Gastrocnemius medialis (tissue), 4 donors: ENCODE measurements around the gene ACOXL. TPM values are rescaled to one million over a fixed set of nuclear protein-coding genes. Genes with fewer than 3 reads are reported as not detected.

Experiments
- ATAC-seq, 2 donors: fragments of 150-250 bp; one replicate each; pipeline ENCODE4 v1.9.1; 2016
- DNase-seq, 2 donors: peaks; one replicate each; pipeline ENCODE4 v3.0.0-alpha.2; 2019
- H3K27ac ChIP-seq, 4 donors: fragments of 200-600 bp; sonication (generic); 1 replicate in 1 of 4; 2 replicates in 3 of 4; pipeline ENCODE4 v1.5.1; 2016 to 2018; ENCODE audit warnings: mild to moderate bottlenecking in 2 of 4, moderate library complexity in 1 of 4
- H3K27me3 ChIP-seq, 3 donors: fragments of 200-600 bp; sonication (generic) in 2 of 3; 1 replicate in 1 of 3; 2 replicates in 2 of 3; pipeline versions ENCODE4 v1.5.1 to v1.6.0; 2016 to 2019; ENCODE audit warnings: mild to moderate bottlenecking in 1 of 3, moderate library complexity in 1 of 3
- H3K36me3 ChIP-seq, 2 donors: fragments of 200-600 bp; sonication (generic) in 1 of 2; one replicate each; pipeline ENCODE4 v1.5.1; 2017 to 2018
- H3K4me1 ChIP-seq, 2 donors: fragments of 200-600 bp; sonication (generic) in 1 of 2; one replicate each; pipeline ENCODE4 v1.5.1; 2016 to 2017; ENCODE audit warnings: mild to moderate bottlenecking in 2 of 2
- H3K4me3 ChIP-seq, 4 donors: fragments of 200-600 bp; sonication (generic) in 3 of 4; 1 replicate in 1 of 4; 2 replicates in 3 of 4; pipeline ENCODE4 v1.5.1; 2016 to 2019; ENCODE audit warnings: mild to moderate bottlenecking in 2 of 4
- H3K9me3 ChIP-seq, 3 donors: fragments of 200-600 bp; sonication (generic) in 2 of 3; 1 replicate in 1 of 3; 2 replicates in 2 of 3; pipeline ENCODE4 v1.5.1; 2016 to 2019
- CTCF ChIP-seq, 5 experiments: fragments of 450-650 bp in 3 of 5; fragments of 200-600 bp in 2 of 5; sonication (generic) in 2 of 5; IDR thresholded peaks in 4 of 5; conservative IDR thresholded peaks in 1 of 5; 1 replicate in 4 of 5; 2 replicates in 1 of 5; pipeline ENCODE4 v1.5.1; 2016 to 2019; ENCODE audit warnings: antibody characterized with exemption in 5 of 5, mild to moderate bottlenecking in 3 of 5, moderate library complexity in 3 of 5
- POLR2A ChIP-seq, 2 donors: fragments of 450-650 bp; IDR thresholded peaks; one replicate each; pipeline ENCODE4 v1.6.1; 2017; ENCODE audit warnings: antibody characterized with exemption in 2 of 2, mild to moderate bottlenecking in 2 of 2, moderate library complexity in 2 of 2
- in situ Hi-C, 4 donors: fragments of 200-750 bp; cut with MboI; loops; one replicate each; pipeline versions ENCODE4 v1.15.0 to v1.8.0; 2017; ENCODE audit warnings: low sequenced_read_pairs in 4 of 4
- intact Hi-C: fragments of 100-400 bp; cut with DNase I; formaldehyde crosslinking; loops from one replicate; pipeline ENCODE4 v1.15.1; 2023; ENCODE audit warnings: low total_unique reads
- total RNA-seq, 4 donors: library from RNA; depleted of rRNA; stranded (reverse); fragments of >200 nt; gene quantifications; one replicate each; pipeline versions ENCODE4 v1.1.0 to v1.2.3, GENCODE V29; 2016

The ACOXL gene
- total RNA-seq, 4 donors from 2014 or later: not detected

- DNase-seq: no peak
- Histone ChIP-seq H3K27ac (no peak overlapping the region), H3K4me3 (no peak overlapping the region), H3K4me1 (no peaks in the 10 kb centered on the region), H3K36me3 (no peaks in the 10 kb centered on the region), H3K27me3 (no peaks in the 10 kb centered on the region), H3K9me3 (no peaks in the 10 kb centered on the region)
- intact Hi-C loops (no loop called here), in situ Hi-C loops (no loop called here)
- no peak for TF ChIP-seq CTCF (IDR thresholded peaks at IDR 0.05 in 4 of 5, conservative IDR thresholded peaks at IDR 0.05 in 1 of 5)
- TF ChIP-seq POLR2A (IDR thresholded peaks at IDR 0.05): no peak
- no peak for ATAC-seq
Observed at GRCh38 chr2:110871637-110872036, 139.3 kb downstream of the ACOXL start.

- H3K9me3 ChIP-seq: no peaks in the 10 kb centered on the region
Observed at GRCh38 chr2:110872521-110872920, 140.1 kb downstream of the ACOXL start.

DNA sequence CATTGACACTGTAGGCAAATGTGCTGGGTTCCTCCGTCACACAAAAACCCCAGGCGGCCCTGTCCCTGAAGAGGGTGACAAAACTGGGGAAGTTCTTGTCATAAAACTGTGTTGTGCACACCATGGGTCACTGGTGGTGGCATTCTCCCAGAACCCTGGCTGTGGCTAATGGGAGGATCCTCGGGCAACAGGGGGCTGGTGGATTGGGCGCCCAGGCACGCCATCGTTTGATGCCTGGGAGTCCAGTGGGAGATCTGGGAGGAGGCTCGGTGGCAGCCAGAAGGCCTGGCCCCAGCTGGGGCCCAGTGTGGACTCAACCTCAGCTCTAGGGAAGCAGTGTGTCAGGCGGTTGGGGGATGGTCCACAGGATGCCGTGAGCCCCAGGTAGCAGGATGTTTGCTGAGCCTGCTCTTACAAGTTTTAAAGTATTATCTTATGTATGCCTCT is 140.7 kb downstream of the ACOXL start:
- in situ Hi-C loops: no loop called here
- H3K36me3 ChIP-seq: no peaks in the 10 kb centered on the region
- DNase-seq (no peak), ATAC-seq (no peak)
- no peaks in the 10 kb centered on the region for H3K9me3 ChIP-seq
- no peaks in the 10 kb centered on the region for H3K4me1 ChIP-seq
- H3K27ac ChIP-seq: no peak overlapping the region
- no peaks in the 10 kb centered on the region for H3K27me3 ChIP-seq
- no peak overlapping the region for H3K4me3 ChIP-seq
- TF ChIP-seq POLR2A (IDR thresholded peaks at IDR 0.05): no peak
- intact Hi-C loops: no loop called here

More at GRCh38 chr2:110872521-110872920, 140.1 kb downstream of the ACOXL start:
- in situ Hi-C loops (no loop called here), intact Hi-C loops (no loop called here)
- H3K36me3 ChIP-seq: no peaks in the 10 kb centered on the region
- H3K27ac ChIP-seq: no peak overlapping the region
- TF ChIP-seq CTCF (IDR thresholded peaks at IDR 0.05 in 4 of 5, conservative IDR thresholded peaks at IDR 0.05 in 1 of 5) (no peak), POLR2A (IDR thresholded peaks at IDR 0.05) (no peak)
- no peak for ATAC-seq
- H3K27me3 ChIP-seq: no peaks in the 10 kb centered on the region
- no peak for DNase-seq
- H3K4me1 ChIP-seq: no peaks in the 10 kb centered on the region
- no peak overlapping the region for H3K4me3 ChIP-seq

DNA sequence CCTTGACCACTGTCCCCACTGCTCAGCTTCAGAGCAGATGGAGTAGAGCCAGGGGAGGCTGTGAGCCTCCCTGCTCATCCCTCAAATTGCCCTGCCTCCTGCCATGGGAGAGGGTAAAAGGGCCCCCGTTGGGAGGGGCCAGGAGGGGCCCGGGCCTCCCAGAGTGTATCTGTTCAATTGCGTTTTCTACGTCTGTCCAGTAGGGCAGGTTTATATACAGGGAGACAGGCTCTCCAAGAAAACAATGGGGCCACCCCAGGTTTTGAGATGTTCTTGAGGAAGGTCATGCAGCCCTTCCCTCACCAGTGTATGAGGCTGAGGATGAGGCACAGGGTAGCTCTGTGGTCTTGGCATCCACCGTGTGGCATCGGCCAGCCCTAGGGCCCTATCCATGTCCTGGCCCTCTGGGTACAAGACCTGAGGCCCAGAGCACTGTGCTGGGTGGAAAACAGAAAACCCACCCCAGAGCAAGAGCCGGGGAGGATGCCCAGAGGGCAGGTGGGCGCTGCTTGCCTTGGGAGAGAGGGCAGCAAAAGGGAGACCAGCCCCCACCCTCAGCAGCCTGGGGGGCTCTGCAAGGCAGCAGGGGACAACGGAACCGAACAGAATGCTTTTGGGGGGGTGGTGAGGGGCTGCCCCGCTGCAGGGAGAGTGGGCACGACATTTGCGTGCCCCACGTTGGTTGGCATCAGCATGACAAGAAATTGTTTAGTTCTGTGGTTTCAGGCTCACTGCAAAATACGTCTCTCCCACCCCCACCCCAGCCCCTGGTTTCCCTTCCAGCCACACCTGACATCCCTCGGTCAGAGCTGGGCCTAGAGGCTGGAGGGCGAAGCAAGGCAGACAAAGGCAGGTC is 141.5 kb downstream of the ACOXL start:
- Histone ChIP-seq H3K27ac (no peak overlapping the region), H3K27me3 (no peaks in the 10 kb centered on the region), H3K4me3 (no peak overlapping the region), H3K4me1 (no peaks in the 10 kb centered on the region), H3K9me3 (no peaks in the 10 kb centered on the region), H3K36me3 (no peaks in the 10 kb centered on the region)
- TF ChIP-seq CTCF (IDR thresholded peaks at IDR 0.05 in 4 of 5, conservative IDR thresholded peaks at IDR 0.05 in 1 of 5) (no peak), POLR2A (IDR thresholded peaks at IDR 0.05) (no peak)
- no peak for DNase-seq
- in situ Hi-C loops (no loop called here), intact Hi-C loops (no loop called here)
- no peak for ATAC-seq

GRCh38 chr2:110874453-110875383 is 142.3 kb downstream of the ACOXL start:
- no peaks in the 10 kb centered on the region for H3K9me3 ChIP-seq
- H3K27me3 ChIP-seq: no peaks in the 10 kb centered on the region
- in situ Hi-C loops: no loop called here
- intact Hi-C loops: no loop called here
- H3K36me3 ChIP-seq: no peaks in the 10 kb centered on the region
- DNase-seq (no peak), ATAC-seq (no peak)
- TF ChIP-seq POLR2A (IDR thresholded peaks at IDR 0.05): no peak
- TF ChIP-seq CTCF (IDR thresholded peaks at IDR 0.05 in 4 of 5, conservative IDR thresholded peaks at IDR 0.05 in 1 of 5): no peak
- no peaks in the 10 kb centered on the region for H3K4me1 ChIP-seq
- H3K4me3 ChIP-seq: no peak overlapping the region
- no peak overlapping the region for H3K27ac ChIP-seq
